CD4-positive, alpha-beta T cell treated with Interleukin-6 for 4 hours (primary cell): Measurements from ENCODE around the gene MUC6.

Source experiments
- DNase-seq: peaks from one replicate; pipeline ENCODE4 v3.0.0-alpha.2; 2020; ENCODE audit warnings: mixed read lengths

The MUC6 gene, protein sequence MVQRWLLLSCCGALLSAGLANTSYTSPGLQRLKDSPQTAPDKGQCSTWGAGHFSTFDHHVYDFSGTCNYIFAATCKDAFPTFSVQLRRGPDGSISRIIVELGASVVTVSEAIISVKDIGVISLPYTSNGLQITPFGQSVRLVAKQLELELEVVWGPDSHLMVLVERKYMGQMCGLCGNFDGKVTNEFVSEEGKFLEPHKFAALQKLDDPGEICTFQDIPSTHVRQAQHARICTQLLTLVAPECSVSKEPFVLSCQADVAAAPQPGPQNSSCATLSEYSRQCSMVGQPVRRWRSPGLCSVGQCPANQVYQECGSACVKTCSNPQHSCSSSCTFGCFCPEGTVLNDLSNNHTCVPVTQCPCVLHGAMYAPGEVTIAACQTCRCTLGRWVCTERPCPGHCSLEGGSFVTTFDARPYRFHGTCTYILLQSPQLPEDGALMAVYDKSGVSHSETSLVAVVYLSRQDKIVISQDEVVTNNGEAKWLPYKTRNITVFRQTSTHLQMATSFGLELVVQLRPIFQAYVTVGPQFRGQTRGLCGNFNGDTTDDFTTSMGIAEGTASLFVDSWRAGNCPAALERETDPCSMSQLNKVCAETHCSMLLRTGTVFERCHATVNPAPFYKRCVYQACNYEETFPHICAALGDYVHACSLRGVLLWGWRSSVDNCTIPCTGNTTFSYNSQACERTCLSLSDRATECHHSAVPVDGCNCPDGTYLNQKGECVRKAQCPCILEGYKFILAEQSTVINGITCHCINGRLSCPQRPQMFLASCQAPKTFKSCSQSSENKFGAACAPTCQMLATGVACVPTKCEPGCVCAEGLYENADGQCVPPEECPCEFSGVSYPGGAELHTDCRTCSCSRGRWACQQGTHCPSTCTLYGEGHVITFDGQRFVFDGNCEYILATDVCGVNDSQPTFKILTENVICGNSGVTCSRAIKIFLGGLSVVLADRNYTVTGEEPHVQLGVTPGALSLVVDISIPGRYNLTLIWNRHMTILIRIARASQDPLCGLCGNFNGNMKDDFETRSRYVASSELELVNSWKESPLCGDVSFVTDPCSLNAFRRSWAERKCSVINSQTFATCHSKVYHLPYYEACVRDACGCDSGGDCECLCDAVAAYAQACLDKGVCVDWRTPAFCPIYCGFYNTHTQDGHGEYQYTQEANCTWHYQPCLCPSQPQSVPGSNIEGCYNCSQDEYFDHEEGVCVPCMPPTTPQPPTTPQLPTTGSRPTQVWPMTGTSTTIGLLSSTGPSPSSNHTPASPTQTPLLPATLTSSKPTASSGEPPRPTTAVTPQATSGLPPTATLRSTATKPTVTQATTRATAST (N-terminal part only)

DNA sequence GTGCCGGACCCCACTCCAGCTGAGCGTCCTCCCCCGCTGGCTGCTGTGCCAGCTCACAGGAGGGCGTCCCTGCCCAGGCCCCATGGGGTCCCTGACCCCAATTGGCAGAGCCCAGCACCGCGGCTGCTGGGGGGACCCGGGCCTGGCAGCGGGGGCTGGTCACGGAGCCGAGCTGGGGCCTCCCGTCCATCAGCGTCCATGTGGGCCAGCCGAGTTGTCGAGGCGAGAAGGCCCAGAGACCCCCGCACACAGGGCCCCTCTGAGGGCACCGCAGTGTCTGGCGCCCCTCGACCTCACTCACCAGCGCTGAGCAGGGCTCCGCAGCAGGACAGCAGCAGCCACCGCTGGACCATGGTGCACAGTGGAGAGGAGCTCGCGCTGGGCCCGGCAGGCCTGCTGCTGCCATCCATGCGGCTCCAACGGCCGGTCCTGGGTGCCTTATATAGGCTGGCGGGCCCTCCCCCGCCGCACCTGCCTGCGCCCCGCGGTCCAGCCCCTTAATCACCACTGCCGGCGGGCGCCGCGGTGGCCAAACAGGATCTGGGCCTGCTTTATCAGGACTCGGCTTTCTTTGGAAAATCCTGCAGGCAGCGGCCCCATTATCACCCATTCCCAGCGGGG lies at the start of gene MUC6:
TSS of gene MUC6 (minus strand) at position 416 of the 621 bp plus-strand sequence. CDS start at position 353, 63 bp downstream.
- DNase-seq: no peak

DNA sequence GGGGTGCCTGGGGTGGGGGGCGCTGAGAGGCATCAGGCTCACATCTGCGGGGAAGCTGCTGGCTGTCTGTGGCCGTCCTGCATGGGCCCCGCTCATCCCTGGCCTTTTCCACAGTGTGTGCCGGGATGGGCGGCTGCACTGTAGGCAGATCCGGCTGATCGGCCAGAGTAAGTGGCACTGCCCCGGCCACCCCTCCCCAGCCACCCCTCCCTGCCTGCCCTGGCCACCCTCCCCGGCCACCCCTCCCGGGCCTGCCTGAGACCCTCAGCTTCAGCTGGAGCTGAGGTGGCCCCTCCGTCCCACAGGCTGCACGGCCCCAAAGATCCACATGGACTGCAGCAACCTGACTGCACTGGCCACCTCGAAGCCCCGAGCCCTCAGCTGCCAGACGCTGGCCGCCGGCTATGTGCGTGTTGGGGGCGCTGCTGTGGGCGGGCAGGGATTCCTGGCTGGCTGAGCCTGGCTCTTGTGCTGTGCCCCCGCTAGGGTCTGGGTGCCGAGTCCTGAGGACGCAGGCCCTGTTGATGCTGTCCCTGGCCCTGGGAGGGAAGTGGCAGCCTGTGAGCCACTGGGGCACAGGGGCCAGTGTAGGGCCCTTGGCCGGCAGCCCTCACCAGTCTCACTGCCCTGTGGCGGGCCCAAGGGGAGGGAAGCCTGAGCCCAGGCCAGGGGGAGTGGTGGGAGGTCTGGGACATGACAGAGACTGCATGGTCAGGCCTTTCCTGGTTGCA lies 49.1 kb upstream of the MUC6 start:
- no peak for DNase-seq

DNA sequence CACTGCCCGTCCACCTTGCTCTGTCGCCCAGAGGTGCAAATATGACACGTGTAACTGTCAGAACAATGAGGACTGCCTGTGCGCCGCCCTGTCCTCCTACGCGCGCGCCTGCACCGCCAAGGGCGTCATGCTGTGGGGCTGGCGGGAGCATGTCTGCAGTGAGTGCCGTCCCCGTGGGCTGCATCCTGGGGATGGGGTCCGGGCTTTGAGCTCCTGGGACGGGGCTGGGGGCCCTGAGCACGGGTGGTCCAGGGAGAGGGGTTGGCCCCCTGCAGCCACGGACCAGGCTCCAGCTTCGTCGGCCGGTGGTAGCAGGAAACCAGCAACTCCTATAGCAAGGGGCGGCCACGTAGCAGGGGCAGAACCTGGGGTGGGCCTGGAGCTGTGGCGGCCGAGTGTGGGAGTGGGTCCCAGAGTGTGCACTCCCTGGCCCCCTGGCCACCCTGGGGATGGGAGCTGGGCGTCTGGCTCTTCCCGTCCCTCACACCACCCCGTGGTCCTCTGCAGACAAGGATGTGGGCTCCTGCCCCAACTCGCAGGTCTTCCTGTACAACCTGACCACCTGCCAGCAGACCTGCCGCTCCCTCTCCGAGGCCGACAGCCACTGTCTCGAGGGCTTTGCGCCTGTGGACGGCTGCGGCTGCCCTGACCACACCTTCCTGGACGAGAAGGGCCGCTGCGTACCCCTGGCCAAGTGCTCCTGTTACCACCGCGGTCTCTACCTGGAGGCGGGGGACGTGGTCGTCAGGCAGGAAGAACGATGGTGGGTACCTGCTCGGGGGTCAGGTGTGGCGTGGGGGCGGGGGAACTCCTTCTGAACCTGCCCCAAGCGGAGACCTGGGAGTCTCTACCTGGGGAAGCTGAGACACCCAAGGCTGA lies 48.3 kb upstream of the MUC6 start:
- no peak for DNase-seq

DNA sequence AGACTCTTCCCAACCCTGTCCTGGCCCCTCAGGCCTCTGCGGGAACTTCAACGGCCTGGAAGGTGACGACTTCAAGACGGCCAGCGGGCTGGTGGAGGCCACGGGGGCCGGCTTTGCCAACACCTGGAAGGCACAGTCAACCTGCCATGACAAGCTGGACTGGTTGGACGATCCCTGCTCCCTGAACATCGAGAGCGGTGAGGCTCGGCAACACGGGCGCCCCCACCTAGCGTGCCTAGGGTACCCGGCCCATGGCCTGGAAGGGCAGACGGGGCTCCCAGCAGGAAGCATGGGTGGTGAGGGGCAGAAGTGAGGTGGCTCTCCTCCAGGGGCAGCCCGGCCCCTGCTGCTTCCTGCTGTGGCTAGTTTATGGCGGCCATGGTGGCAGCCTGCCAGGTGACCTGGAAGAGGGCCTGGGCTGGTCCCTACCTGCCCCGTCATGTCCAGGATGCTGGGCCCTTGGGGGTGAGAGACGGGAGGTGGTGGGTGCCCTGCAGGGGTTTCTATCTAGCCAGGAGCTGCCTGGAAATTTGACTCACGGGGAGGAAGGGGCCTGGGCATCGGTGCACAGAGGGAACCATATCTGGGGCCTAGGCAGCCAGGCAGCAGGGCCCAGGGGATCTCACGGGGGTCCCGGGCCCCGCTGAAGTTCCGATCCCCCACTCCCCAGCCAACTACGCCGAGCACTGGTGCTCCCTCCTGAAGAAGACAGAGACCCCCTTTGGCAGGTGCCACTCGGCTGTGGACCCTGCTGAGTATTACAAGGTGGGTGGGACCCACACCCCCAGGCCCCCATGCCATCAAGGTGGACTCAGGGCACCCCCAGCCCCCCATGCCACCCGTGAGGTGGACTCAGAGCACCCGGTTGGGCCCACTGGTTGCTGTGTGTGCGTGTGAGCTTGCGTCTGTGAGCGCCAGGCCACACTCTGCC lies 47.4 kb upstream of the MUC6 start:
- no peak for DNase-seq

DNA sequence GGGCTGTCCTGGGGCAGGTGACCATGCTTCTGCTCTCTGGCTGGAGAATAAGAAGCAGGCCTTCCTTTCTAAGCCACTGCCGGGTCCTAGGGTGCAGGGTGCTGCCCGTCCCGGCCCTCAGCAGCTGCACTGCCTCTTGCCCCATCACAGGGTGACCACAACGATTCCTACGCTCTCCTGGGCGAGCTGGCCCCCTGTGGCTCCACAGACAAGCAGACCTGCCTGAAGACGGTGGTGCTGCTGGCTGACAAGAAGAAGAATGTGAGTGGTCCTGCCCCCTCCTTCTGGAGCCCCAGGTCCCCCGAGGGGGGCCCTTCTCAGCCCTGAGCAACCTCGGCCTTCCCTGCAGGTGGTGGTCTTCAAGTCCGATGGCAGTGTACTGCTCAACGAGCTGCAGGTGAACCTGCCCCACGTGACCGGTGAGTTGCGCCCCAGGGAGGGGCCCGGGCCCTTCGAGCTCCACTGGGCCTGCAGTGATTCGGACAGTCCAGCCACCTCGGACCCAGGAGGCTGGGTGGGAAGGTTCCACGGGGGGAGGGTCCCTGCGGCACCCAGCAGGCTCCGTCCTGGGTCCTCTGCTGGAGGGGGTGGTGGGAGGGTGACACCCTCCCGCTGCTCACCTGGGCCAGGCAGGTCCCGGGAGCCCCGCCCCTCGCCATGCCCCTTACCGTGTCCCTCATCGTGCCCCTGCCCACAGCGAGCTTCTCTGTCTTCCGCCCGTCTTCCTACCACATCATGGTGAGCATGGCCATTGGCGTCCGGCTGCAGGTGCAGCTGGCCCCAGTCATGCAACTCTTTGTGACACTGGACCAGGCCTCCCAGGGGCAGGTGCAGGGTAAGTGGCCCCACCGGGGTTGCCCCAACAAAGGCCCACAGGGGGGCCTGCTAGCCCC lies 46.5 kb upstream of the MUC6 start:
- DNase-seq: no peak

DNA sequence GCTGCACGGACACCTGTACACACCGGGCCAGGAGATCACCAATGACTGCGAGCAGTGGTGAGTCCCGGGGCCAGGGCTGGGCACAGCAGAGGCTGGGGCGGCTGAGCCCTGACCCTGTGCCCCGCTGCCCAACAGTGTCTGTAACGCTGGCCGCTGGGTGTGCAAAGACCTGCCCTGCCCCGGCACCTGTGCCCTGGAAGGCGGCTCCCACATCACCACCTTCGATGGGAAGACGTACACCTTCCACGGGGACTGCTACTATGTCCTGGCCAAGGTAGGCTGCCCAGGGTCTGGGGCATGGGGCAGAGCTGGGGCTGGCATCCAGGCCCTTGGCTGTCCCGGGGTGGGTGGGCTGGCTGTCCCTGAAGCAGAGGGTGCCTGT lies 45.8 kb upstream of the MUC6 start:
- DNase-seq: no peak

DNA sequence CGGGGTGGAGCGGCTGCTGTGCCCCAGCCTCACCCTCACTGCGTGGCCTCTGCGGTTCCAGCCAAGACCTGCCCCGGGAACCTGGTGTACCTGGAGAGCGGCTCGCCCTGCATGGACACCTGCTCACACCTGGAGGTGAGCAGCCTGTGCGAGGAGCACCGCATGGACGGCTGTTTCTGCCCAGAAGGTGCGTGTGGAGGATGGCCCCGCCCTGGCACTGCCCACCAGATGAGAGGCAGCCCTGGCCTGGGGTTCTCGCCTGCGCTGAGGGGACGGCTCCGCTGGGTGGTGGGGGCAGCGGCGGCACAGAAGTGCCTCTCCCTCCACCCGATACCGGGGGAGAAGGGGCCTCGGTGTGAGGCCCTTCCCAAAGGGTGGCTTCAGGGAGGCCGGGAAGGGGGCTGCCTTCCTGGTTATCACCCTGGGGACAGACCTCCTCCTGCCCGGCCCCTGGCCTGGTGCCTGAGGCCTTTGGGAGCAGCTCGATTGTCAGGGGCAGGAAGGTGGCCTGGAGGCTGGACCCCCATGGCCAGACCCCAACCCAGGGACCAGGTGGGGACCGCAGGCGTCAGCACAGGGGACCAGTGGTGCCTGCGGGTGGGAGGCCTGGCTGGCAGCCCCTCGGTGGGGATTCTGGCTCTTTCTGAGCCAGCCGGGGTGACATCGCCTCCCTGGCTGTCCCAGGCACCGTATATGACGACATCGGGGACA lies 45.2 kb upstream of the MUC6 start:
- DNase-seq: no peak

DNA sequence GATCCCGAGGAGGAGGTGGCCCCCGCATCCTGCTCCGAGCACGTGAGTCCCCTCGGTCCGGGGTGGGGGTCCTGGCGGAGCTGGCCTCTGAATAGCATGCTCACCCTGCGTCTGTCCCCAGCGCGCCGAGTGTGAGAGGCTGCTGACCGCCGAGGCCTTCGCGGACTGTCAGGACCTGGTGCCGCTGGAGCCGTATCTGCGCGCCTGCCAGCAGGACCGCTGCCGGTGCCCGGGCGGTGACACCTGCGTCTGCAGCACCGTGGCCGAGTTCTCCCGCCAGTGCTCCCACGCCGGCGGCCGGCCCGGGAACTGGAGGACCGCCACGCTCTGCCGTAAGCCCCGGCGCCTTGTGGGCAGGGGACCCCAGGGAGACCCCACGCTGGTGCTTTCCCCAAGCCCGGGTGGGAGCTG lies 41.7 kb upstream of the MUC6 start:
- DNase-seq: no peak

DNA sequence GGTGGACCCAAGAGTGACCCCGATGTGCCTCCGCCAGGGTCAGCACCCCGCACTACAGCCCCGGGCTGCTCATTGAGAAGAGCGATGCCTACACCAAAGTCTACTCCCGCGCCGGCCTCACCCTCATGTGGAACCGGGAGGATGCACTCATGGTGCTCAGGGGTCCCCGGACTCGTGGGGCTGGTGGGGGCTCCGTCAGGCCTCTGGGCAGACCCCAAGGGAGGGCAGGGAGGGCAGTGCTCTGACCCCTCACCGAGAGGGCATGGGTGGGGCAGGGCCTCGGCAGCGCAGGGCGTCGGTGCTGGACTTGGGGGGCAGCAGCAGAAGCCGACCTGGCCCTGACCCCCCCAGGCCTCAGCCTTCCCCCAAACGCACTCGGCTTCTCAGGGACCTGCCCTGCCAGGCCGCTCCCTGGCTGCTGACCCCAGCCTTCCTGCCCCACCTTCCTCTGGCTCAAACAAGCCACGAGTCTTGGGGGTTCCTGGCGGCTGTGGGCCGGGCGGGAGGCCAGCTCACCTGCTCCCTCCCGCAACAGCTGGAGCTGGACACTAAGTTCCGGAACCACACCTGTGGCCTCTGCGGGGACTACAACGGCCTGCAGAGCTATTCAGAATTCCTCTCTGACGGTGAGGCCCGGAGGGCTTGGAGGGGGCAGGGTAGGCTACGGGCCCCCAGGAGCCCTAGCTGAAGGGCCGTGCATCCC lies 41.0 kb upstream of the MUC6 start:
- no peak for DNase-seq

DNA sequence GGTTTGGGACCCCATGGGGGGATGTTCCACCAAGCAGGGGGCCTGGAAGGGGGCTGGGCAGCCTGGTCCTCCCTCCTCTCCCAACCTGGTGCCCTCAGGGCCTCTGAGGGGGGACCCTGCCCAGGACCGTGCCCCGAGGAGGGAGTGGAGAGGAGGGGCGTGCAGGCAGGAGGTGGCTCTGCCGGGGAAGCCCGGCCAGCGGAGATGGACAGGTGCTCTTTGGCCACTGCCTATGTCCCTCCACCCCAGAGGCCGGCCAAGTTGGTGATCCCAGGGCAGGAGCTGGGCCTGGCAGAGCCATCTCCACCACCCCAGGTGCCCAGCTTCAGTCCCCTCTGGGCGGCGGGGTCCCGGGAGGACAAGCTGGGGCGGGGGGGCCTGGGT lies 40.5 kb upstream of the MUC6 start:
- DNase-seq: no peak

DNA sequence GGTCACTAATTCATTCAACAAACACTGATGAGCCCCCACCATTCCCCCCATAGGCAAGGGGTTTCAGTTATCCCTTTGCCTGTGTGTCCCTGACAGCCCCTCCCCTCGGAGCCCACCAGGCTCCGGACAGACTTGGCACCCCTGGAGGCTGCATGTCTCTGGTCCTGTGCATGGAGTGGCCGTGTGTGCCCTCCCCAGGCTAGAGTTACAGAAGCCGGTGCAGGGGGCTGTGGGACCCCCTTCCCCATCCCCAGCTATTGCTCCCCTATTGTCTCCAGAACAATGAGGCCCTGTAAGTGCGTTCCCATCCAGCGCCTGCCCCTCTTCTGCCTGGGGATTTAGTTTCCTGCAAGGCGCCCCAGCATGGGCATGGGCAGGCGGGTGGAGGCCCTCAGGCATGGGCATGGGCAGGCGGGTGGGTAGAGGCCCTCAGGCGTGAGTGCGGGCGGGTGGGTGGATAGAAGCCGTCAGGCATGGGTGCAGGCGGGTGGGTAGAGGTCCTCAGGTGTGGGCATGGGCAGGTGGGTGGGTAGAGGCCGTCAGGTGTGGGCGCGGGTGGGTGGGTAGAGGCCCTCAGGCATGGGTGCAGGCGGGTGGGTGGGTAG lies 39.6 kb upstream of the MUC6 start:
- DNase-seq: no peak

DNA sequence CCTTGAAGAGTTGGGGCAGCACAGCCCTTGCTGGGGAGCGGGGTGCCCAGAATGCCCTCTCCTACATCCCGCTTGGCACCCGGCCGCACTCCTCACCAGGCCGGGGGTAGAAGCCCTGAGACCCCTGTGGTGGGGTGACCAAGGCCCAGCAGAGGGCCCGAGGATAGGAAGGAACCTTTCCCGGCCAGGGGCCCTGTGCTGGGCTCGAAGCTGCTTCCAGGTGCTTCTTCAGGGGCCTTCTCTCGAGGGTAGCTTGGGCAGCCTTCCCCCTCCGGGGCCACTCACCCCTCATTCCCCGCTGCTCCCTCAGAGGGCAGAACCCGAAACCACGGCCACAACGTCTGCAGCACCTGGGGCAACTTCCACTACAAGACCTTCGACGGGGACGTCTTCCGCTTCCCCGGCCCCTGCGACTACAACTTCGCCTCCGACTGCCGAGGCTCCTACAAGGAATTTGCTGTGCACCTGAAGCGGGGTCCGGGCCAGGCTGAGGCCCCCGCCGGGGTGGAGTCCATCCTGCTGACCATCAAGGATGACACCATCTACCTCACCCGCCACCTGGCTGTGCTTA lies 38.9 kb upstream of the MUC6 start:
- DNase-seq: no peak

DNA sequence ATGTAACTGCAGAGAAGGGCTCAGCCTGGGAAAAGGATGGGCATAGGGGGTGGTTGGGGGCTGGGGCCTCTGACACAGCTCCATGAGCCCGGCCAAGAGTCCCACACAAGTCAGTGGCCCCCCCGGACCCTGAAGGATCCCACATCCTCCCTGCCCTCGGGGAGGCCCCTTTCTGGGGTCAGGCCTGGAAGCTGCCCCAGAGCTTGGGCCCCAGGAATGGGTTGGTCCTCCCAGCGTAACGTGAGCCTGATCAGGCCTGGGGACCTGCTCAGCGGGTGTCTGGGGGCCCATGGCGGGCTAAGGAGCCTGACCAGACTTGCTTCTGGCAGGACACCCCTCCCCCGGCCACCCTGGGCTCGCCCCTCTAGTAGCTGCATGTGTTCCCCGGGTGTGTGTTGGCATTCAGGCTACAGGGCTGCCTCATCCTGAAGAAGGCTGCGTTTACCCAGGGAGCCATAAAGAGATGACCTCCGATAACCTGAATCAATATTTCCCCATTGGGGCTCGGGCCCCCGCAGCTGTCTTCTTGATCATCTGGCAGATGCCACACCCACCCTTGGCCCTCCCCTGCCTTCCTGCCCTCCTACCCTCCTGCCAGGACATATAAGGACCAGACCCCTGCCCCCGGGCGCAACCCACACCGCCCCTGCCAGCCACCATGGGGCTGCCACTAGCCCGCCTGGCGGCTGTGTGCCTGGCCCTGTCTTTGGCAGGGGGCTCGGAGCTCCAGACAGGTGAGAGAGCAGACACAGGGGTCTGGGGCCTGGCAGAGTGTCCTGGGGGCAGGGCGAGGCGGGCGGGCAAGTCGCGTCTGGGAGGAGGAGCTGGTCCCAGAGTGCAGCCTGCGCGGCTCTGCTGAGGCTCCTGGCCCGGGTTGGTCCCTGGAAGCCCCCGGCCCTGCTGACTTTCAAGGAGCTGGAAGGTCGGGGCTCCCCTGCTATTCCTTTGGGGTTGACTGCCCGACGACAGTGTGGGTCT lies 38.0 kb upstream of the MUC6 start, which contains the start of gene MUC2:
TSS of gene MUC2 (plus strand) at position 631 of the 978 bp plus-strand sequence.
- DNase-seq: no peak

DNA sequence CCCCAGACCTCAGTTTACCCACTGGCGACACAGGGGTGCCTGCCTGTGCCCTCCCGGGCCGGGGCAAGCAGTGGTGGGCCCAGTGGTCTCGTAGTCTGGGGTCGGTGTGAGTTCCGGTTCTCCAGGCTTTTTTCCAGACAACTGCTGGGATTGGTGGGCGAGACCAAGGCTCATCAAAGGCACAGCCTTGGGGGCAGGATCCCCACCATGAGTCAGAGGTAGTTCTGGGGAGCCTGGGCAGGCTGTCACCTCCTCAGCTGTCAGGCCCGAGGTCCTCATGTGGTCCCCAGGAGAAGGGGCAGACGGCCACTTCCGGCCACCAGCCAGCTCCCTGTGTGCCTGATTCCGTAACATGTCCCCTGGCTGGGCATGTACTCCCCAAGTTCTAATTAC lies 37.3 kb upstream of the MUC6 start:
- no peak for DNase-seq

DNA sequence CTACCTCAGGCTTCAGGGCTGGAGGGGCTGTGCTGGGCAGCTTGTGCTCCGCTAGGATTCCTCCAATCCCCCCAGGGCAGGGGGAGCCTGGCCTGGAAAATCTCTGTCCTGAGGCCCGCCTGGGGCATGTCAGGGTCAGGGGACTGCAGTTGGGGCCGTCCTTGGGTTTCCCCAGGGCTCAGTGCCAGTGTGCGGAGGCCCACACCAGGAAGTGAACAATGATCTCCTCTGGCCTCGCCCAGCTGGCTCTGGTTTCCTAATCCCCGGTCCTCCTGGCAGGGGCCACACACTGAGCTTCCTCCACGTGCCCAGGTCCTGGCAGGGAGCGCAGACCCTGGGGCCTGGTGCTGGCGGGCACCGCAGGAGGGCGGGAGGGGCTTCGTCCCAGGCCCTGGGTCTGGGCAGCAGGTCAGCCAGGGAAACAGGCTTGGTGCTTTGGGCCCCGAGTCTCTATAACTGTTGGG lies 36.8 kb upstream of the MUC6 start:
- DNase-seq: no peak
